HG03521 (cell line): ENCODE data around the gene ANXA3.
"Not testable (repeated sequence)": the region's sequence is repeated elsewhere in the genome, so short reads cannot be mapped to it uniquely, and the experiment has no call there.

Source experiments
- ATAC-seq: cut with Tn5 transposase; IDR thresholded peaks from one replicate; pipeline ENCODE4 v1.9.1; 2021; ENCODE audit warnings: mild to moderate bottlenecking, moderate library complexity; ENCODE audit not compliant: unreplicated experiment

ANXA3 gene

GRCh38 chr4:78569306-78569821 lies 17.8 kb downstream of the ANXA3 start:
- no peak for ATAC-seq

- ATAC-seq: no peak
Measured at GRCh38 chr4:78570117-78570516, 18.5 kb downstream of the ANXA3 start.

- no peak for ATAC-seq
Measured at GRCh38 chr4:78571804-78572203, 20.2 kb downstream of the ANXA3 start.

GRCh38 chr4:78578674-78579425 lies 27.3 kb downstream of the ANXA3 start:
- no peak for ATAC-seq

DNA sequence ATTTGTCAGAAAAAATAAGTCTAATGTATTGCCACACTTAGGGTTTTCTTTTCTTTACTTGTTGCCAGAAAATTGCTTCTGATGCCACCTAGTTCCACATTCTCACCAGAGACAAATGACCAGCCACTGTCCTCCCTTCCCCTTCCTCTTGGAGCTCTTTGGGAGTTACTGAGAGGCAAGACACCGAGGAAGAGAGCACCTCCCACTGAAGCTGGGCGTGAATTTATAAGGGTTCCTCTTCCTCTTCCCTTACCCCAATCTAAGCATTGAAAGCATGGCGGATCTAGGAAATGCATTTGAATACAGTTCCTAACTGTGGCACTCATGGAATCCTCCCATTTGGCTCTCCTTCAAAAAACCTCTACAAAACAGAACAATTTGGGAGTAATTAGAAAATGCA lies 30.0 kb downstream of the ANXA3 start:
- ATAC-seq: no peak

DNA sequence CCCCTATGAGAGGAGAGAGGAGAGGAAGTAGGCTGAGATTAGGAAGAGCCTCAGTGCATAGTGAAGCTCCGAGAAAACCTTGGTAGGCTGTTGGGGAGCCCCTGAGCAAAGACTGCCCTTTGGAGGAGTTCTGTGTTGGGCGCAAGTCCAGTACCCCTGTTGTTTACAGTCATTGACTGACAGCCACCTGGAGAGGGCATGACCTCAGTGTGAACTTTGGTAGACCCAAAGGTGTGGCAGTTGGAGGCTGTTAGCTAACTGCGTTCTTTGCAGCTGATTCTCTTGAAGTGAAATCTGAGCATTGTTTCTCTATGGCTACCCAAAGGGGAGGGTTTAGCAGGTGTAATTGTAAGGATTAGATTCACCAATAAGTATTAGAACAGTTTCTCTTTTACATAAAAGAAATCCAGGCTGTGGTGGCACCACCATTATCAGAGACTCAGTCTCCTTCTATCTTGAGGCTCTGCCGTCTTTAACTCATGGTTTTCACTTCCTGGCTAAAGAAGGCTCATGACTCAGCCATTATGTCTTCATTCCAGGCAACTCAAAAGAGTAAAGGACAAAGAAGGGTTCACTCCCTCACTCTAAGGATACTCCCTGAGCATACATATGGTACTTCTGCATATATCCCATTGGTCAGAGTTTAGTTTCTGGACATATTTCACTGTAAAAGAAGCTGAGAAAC lies 33.4 kb downstream of the ANXA3 start:
- ATAC-seq: no peak

GRCh38 chr4:78585633-78586032 lies 34.1 kb downstream of the ANXA3 start:
- ATAC-seq: no peak

DNA sequence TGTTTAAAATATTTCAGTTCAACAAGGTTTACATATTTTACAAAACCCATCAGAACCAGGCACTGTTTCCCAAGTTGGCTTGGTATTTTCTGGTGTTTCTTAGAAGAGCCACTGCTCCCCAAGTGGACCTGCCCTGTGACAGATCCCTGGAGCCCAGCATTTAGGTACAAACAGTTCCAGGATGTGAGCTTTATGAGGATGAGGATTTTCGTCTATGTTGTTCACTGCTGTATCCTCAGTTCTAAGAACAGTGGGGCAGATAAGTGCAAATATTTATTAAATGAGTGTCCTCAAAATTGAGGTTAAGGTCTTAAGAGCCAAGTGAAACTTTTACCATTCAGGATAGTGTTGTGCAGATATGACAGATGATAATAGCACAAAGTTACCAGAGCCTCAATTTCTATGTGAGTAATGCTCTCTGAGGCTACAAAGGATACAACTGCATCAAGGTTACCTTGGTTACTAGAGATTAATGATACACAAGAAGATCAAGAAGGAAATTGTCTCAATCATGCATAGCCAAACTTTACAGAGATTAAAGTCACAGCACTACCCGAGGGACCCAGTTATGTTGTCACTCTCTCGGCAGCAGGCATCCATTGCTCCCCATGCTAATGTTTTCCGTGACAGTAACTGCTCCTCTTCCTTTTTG lies 37.5 kb downstream of the ANXA3 start:
- no peak for ATAC-seq

- ATAC-seq: no peak
Measured at GRCh38 chr4:78591404-78591803, 39.8 kb downstream of the ANXA3 start.

- no peak for ATAC-seq
Measured at GRCh38 chr4:78592088-78592783, 40.7 kb downstream of the ANXA3 start.

GRCh38 chr4:78596111-78596742 lies 44.7 kb downstream of the ANXA3 start:
- ATAC-seq: no peak

GRCh38 chr4:78598431-78598830 lies 46.9 kb downstream of the ANXA3 start:
- not testable (repeated sequence) for ATAC-seq

- ATAC-seq: no peak
Measured at GRCh38 chr4:78599147-78599546, 47.6 kb downstream of the ANXA3 start.

- ATAC-seq: no peak
Measured at GRCh38 chr4:78599931-78600375, 48.4 kb downstream of the ANXA3 start.

GRCh38 chr4:78601013-78601412 lies 49.4 kb downstream of the ANXA3 start:
- peak; percentile 80 for ATAC-seq

DNA sequence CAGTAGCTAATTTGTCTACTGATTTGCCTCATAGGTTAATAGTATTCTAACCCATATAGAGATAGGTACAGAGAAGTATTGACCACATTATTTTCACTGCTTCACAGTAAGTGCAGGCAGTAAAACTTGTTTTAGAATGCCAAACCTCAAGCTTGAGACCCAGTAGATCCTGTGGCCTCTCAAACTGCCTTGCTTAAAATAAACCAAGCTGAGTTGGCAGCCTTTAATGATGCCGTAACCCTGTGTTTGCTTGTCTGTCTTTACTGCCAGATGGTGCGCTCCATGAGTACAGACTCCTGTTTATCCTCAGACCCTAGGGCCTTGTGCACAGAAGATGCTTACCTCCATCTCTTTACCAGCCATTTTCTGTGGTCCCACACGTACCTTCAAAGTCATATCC lies 50.8 kb downstream of the ANXA3 start:
- no peak for ATAC-seq

DNA sequence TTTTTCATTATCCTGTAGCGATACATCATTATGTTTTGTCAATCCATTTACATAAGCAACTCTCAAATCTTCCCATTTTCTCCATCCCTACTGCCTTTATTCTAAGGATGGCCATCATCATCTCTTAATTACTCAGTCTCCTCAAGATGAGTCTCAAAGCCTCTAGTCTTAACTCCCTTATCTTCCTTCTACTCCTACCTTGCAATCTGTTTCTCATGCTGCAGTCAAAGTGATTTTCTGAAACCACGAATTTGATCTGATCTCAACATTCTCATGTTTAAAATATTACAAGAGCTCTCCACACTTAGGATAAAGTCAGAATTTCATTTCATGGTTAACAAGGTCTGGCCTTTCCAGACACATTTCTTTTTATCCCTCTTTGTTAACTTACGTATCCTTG lies 51.8 kb downstream of the ANXA3 start:
- no peak for ATAC-seq

- no peak for ATAC-seq
Measured at GRCh38 chr4:78604988-78605387, 53.4 kb downstream of the ANXA3 start.

DNA sequence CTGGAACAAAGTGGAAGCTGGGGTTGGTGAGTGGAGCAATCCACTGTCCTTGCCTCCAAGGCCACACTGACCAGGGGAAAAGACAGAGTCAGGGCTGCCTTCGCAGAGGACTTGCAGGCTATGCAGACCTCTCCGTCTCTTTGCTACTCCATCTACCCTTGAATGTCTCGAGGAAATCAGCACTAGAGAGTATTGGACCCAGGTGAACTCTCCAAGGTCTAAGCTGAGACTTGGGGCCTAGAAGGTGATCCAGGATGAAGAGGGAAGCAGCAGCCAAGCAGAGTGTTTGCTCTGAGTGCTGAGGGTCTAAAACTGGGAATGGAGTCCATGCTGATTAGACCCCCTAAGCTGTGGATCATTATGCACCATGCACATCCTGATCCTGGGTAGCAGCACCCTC lies 54.5 kb downstream of the ANXA3 start:
- ATAC-seq: no peak

GRCh38 chr4:78606530-78607095 lies 55.0 kb downstream of the ANXA3 start:
- no peak for ATAC-seq
